Measurements from ENCODE around the gene TMEM245.

DNA sequence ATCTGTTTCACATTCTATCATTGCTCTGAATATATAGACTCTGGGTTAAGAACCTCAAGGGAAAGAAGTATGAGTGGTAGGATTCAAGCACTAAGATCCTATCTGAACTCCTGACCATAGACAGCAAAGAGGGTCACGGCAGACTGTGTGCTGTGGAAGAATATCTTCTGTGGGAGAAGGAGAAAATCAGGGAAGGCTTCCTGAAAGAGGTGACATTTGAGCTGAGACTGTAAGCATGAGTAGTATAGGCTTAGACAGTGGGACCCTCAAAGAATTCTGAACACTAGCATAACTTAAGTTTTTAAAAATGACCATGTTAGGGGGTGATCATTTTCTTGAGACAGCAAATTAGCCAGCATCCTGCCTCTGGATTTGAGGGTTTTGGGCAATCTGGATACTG lies 43.4 kb upstream of the TMEM245 start:
- TF ChIP-seq RB1 (IDR thresholded peaks at IDR 0.05; ENCODE audit: borderline replicate concordance), result no peak
- TF ChIP-seq POLR2AphosphoS5 (IDR thresholded peaks at IDR 0.05; ENCODE audit: low read length), result no peak
- no peak for TF ChIP-seq HDAC2 (IDR thresholded peaks at IDR 0.05)
- TF ChIP-seq SP1 (IDR thresholded peaks at IDR 0.05; ENCODE audit: low read depth, low read length), result no peak
- TF ChIP-seq CHD2 (IDR thresholded peaks at IDR 0.05; ENCODE audit: borderline replicate concordance, low read depth, low read length), result no peak
- TF ChIP-seq POLR2A (IDR thresholded peaks at IDR 0.05; ENCODE audit: low read depth, low read length), result no peak
- TF ChIP-seq EGR1 (IDR thresholded peaks at IDR 0.05; ENCODE audit: borderline replicate concordance in 1 of 2, low read depth in 2 of 2, low read length in 2 of 2), result no peak
